HG02642 (cell line): ENCODE measurements around the gene EDN2.

Source experiments
- ATAC-seq: cut with Tn5 transposase; IDR thresholded peaks from one replicate; pipeline ENCODE4 v1.9.1; 2021; ENCODE audit warnings: mild to moderate bottlenecking; ENCODE audit not compliant: unreplicated experiment, poor library complexity

The EDN2 gene

DNA sequence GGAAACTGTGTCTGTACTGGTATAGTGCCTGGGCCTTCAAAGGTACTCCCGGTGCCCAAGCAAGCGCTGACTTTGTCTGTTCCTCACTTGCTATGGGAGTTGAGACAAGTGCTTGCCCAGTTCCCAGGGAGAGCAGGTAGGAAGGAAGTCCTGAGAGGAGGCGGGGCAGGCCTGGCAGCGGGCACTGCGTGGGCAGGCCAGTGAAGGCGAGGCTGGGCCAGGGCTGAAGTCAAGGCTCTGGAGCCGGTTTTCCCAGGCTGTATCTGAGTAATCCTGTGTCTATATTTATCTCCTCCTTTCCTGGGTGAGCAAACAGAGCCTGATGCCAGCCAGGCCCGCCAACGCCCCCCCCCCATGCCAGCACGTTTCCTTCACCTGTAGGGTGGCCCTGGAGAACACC lies 15.9 kb upstream of the EDN2 start:
- no peak for ATAC-seq

DNA sequence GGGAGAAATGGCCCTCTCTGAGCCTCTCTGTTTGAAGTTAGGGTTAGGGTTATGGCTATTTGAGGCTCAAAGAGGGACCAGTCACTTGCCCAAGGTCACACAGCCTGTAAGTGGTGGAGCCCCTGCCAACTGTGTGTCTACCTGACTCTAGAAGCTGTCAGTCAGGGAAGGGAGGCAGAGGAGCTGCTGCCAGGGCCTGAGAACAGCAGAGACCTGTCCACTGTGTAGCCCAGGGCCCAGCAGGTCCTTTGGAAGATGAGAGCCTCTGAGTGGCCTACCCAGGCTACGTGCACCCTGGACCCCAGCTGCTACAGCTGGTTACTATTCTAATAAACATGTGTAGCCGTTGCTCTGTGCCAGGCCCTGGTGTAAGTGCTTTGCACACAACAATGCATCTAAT lies 15.1 kb upstream of the EDN2 start:
- no peak for ATAC-seq

DNA sequence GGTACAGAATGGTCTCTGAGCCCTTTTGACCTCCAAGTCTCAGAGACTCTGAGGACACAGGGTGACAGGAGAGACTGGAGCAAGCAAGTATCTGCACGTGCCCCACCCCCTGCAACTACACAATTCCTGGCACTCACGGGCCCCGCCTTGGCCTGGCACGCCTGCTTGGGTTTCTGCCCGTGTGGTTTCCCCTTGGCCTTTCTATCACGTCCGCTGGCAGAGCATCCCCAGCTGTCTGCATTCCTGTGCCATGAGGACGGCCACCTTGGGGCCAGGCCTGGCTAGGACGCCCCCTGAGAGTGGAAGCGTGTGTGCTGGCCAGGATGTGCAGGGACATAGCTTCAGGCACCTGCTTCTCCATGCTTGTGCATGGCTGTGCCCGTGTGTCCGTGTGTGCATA lies 14.3 kb upstream of the EDN2 start:
- ATAC-seq, result no peak

DNA sequence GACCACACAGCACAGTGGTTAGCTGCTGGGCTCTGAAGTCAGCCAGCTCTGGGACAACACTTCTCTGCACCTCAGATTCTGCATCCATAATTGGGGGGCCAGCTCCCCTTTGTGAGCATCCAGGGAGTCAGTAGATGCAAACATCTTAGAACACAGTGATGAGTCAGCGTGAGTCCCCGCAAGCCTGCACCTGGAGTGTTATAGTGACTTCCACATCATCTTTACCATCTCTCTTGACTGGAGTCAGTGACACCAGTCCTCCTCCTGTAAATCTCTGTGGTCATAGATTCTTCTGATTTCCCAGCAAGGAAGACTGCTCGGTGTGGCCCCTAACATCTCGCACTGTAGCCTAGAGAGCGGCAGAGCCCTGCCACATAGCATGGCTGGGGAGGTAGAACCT lies 13.9 kb upstream of the EDN2 start:
- ATAC-seq, result no peak

DNA sequence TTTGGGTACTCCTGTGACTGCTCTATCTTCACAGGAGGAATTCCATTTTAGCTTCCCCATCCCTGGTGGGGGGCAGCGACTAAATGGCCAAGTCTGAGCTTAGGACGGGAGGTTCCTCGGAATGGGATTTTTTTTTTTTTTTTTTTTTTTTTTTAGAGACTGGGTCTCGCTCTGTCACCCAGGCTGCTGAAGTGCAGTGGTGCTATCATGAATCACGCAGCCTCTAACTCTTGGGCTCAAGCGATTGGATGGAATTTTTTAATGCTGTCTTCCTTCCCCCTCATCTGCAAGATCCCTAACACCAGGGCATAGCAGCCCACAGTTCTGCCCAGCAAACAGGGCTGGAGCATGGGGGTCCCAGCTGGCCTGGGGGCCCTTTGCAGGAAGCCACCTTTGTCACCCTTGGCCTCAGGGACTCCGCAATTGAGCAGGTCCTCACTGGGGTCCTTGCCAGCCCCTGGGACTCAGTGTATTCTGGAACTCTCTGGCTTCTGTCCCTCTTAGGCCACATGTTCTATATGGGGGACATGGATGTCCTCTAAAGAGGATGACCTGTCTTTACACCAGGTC lies 13.1 kb upstream of the EDN2 start:
- no peak for ATAC-seq

DNA sequence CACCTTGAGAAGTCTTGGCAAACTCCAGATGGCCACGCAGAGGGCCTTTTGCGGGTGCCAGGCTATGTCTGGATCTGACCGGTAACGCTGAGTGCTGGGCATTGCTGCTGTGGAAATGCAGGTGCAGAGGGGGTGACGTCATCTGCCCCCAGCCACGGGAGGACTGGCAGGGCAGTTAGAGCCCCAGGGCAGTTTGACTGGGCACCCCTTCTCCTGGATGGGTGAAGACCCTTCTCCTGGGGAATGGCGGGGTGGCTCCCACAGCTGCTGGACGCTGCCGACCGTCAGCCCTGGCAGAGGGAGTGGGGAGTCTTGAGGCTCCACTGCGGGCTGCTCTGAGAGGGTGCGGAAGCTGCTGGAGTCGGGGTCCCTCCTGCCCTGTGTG lies 12.6 kb upstream of the EDN2 start:
- ATAC-seq, result no peak

DNA sequence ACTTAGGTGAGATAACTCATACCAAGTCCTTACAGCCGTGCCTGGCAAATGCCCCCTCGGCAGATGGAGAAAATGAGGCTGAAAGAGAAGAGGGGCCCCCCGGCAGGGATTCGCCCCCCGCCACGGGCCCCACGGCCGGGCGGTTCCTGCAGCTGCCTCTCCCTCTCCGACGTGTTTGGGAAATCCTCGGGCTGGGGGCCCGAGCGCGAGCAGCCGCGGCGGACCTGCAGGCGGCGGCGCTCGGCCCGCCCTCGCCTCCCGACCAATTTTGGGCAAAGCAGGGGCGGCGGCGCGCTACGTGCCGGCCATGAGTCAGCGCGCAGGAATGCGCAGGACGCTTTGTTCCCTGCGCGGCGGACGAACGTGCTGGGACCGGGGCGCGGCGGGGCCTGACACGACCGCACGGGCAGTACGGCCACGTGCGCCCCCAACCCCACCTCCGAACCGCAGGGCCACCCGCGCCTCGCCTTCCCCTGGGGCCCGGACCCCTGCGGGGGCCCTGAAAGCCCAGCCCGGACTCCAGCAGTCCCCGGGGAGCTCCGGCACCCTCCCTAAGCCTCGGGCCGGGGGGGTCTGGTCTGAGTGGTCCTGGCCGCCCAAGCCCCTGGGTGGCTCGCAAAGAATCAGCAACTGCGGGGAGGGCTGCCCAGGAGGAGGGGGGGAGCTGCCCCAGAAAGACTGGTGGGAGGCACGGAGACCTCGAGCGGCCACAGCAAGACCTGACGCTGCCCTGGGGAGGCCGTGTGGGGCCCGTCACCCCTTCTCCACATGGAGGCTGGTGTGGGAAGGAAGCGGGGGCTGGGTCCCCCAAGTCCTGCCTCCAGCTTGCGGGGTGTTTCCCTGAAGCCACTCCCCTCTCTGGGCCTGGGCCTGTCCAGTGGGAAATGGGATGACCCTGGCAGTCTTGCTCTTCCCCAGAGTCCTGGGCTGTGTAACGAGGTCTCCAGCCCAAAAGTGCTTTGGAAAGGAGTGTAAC lies 11.9 kb upstream of the EDN2 start:
- no peak for ATAC-seq

DNA sequence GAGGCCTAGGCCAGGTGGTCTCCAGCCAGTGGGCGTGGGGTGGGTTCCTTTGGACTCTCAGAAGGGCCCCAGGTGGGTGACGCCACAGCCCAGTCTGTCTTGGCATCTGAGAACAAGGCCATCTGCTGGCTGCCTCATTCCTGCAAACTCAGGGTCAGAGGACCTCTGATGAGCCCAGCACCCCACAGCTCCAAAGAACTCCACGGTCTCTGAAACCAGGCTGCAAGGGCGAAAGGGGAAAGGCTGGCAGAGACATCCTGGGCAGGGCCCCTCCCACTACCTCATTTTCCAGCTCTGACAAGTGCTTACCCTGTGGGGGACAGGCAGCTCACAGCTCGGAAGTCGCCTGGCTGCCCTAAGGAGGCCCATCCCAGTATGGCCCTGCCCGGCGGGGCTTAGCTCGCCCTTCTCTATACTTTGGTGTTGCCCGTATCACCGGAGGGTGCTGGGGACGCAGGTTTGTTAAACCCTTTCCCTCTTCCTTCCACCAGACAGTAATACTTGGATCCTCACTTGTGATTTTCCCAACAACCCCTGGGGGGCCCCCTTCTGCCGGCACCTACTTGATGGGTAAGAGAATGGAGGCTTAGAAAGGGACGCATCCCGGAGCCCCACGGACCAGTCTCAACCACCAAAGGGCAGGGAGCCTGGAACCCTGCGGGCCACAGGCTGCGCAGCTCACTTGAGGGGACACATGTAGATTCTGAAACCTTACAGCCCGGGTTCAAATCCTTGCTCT lies 10.9 kb upstream of the EDN2 start:
- ATAC-seq, result no peak

DNA sequence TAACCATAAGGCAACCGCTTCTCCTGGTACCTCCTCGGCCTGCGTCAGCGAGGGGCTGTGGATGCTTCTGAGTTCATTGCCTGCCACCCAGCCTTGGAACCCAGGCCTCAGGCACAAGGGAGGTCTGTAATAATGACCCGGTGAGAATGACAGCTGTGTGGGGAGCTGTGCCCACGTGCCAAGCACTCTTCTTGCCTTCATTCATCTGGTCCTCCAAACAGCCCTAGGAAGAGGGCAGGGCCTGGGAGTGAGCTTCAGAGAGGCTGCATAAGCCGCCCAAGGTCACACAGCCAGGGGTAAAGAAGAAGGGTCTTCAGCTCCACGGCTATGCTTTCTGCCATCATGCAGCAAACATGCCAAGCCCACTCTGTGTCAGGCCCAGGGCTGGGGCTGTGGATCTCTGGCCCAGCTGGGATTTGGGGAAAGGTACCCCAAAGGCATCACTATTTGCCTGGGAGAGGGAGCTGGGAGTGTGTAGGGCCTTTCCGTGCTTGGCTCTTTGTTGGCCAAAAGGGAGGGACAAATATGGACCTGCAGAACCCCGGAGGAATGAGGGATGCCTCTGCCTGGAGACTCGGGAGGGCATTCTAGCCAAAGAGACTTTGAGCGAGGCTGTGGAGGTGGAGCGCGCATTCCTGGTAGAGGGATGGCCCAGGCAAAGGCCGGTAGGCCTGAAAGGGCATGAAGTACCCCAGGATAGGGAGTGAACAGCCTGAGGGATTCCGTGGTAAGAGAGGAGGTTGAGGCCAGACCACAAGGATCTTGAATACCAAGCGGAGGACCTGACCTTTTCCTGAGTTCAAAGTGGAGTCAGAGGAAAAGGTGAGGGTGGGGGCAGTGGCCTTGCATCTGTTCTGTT lies 10.1 kb upstream of the EDN2 start:
- no peak for ATAC-seq

DNA sequence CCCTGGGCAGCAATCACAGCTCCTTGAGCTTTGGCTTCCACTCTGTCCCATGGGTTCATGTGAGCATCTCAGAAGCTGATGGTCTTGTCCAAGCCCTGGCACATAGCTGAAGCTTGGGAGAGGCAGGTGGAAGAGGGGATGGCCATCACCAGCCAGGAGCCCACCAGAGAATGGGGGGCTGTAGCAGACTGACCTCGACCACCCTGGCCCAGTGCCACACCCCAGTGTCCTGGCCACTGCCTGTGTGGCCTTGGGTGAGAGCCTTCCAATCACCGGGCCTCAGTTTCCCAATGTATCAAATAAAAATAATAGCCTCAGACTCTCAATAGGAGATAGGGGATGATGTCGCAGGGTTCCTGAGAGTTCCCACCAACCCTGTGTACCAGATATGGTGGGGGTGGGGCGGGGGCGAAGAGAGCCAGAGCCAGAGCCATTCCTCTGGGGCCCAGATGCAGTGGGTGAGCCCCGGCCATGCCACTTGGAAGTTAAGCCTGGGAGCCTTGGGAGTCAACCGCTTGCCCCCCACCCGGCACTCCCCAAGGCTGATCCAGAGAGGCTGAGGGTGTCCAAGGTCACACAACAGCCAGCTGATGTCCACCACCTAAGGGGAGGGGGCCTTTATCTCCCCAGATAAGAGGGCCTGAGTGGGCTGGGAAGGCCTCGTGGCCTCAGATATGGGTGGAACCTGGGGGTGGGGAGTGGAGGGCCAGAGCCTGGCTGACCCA lies 9.3 kb upstream of the EDN2 start:
- ATAC-seq, result no peak

DNA sequence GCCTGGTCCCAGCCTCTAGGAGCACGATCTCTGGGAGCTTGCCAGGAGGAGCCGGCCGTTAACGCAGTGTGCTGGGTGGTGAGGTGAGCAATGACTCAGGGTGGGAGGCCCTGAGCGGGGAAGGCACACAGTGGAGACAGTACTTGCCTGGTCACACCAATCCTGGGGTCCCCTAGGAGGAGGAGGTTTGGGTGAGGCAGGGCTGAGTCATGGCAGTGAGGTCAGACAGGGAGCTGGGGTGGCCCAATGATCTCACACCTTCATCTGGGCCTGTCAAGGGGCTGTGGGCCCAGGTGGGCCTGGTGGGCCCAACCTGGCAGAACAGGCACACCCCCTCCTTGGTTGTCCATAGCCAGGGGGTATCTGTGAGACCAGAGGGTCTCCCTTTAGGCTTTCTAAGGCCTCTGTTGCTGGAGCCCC lies 8.6 kb upstream of the EDN2 start:
- ATAC-seq, result no peak

DNA sequence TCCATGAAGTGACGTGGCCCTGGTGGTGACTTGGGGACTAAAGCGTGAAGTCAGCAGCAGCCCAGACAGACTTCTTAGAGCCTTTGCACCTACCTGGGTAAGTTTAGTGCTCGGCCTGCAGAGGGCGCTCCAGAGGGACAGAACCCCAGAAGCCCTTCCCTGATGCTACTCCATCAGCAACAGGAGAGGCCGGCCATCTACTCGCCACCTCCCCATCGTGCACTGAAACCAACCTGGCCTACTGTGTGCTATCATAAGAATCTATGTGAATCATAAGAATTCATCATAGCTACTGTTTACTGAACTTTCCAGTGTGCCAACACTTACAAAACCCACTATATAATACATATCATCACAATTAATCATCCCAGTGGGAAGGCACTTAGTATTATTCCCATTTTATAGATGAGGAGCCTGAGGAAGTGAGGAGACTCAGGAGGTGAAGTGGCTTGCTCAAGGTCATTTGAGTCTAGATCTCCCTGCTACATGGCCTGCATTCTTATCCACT lies 7.9 kb upstream of the EDN2 start:
- no peak for ATAC-seq

DNA sequence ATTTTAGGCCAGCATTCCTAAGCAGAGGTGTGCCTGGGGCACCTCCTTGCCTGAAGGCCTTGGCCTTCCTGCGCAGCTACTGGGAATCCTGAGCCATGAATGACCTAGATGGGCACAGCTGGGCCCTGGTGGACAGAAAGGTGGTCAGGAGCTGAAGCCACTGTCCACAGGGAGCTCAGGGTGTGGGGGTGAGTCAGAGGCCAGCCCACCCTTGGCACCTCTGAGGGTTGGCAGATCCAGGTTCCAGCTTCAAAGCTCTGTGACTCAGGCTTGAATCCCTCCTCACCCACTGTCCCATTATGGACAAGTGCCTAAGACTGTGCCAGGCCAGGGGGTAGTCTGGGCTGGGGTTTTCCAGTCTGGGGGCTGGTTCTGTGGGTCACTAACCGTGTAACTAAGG lies 6.4 kb upstream of the EDN2 start:
- no peak for ATAC-seq

DNA sequence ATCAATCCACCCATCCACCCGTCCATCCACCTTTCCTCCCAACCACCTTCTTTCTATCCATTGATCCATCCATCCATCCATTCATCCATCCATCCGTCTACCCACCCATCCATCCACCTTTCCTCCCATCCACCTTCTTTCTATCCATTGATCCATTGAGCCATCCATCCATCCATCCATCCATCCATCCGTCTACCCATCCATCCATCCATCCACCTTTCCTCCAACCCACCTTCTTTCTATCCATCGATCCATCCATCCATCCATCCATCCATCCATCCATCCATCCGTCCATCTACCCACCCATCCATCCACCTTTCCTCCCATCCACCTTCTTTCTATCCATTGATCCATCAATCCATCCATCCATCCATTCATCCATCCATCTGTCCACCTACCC lies 5.1 kb upstream of the EDN2 start:
- ATAC-seq, result no peak

DNA sequence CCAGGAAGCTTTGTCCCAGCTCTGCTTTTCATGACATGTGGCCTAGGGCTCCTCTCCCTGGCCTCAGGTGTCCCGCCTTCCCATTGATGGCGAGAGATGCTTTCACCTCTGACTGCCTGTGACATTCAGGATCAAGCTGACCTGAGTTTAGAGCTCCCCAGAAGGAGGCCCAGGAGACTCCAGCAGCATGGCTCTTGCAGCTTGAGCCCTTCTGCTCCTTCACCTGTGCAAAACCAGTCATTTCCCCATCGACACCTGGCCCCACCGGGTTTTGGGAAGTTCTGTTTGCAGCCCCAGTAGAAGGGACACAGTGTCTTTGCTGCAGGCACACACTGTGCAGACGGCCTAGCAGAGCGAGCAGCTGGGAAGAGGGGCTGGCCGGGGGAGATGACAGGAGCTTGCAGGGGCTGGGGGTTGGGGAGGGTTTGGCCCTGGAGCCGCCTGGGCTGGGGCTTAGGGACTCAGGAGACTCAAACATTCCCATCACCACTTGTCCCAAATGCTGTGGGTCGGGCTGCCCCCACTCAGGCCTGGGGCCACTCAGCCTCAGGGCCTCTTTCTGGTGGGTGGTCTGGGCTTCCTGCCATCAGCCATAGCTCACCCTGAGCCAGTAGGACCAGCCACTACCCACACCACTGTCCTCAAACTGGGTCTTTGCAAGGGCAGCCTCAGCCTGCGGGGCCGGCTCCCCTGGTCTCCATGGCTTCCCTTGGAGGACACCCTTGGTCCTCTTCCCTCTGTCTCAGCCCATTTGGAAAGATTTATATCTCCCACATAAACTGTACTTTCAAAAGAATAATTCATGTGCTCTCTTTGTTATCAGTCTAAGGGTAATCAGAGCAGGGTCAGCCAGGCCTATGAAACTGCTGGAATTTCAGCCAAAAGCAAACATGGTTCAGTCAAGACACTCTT lies 3.8 kb upstream of the EDN2 start:
- no peak for ATAC-seq

DNA sequence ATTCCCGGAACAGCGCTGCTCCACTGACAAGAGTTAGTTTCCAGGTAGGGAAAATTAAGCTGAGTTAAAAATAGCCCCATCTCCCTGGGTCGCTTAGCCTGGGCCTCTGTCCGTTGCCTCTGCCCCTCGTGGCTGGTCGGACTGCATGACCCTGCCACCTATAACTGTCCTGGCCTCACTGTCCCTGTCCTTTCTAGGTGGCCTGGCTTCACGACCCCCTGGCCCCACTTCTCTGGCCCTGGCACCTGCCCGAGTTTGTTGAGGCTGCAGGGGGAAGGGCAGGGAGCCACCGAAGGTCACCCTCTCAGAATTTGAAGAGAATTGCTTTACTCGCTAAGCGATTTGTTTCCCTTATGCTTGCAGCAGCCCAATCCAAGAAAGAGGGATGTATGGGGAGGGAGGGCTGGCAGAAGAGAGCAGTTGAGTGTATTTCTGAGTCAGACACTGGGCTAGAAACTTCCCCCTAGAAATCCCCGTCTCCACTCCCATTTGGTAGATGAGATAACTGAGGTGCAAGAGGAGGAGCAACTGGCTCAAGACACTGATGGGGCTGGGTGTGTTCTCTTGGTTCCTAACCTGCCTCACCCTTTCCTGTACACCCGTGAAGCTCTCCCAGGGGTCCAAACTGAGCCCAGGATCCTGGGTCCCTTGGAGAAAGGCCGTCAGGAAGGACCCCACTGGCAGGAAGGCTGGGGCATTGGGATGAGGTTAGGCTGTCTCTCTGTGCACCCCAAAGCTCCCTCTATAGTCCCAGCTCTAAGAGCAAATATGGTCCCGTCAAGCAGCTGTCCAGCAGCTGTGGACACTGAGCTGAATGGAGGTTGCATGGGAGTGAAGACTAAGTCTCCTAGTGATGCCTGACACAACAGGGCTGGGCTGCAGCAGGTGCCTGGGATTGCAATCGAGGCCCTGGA lies 2.9 kb upstream of the EDN2 start:
- no peak for ATAC-seq

DNA sequence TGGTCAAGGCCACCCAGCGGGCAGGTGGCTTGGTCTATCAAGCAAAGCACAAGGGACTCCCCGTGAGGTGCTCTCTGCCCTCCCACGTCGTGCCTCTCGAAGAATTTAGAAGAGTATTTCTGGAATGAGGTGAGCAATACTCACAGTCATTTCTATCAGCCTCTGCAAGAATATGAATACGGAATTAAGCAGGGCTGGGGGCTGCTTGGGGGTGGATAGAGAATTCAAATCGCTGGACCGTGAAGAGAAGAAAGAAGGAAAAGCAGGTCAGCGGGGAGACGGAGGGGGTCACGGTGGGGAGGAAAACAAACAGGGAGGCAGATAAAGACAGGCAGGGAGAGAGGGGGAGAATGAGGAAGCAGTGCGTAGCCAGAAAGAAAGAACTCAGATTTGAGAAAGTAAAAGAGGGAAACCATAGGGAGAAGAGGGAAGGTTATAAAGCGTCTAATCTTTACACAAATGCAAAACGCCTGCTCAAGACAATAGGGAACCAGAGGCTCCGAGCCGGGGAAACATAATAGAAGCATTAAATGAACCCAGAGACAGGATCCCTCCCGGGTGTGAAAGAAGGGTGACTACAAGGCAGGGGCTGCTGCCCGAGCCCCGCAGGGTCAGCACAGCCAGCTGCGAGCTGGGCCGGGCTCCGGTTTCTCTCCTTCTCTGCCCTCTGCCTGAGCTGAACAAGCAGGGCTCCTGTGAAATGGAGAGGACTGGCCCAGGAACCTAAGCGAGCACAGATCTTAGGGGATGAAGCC lies 2.1 kb upstream of the EDN2 start:
- no peak for ATAC-seq
